GM18502 (cell line): ENCODE results near the gene APAF1.
"Not testable (repeated sequence)": the region's sequence is repeated elsewhere in the genome, so short reads cannot be mapped to it uniquely, and the experiment has no call there.

Source experiments
- ATAC-seq: cut with Tn5 transposase; IDR thresholded peaks from one replicate; pipeline ENCODE4 v1.9.1; 2021; ENCODE audit warnings: mild to moderate bottlenecking; ENCODE audit not compliant: unreplicated experiment, poor library complexity

The APAF1 gene, protein sequence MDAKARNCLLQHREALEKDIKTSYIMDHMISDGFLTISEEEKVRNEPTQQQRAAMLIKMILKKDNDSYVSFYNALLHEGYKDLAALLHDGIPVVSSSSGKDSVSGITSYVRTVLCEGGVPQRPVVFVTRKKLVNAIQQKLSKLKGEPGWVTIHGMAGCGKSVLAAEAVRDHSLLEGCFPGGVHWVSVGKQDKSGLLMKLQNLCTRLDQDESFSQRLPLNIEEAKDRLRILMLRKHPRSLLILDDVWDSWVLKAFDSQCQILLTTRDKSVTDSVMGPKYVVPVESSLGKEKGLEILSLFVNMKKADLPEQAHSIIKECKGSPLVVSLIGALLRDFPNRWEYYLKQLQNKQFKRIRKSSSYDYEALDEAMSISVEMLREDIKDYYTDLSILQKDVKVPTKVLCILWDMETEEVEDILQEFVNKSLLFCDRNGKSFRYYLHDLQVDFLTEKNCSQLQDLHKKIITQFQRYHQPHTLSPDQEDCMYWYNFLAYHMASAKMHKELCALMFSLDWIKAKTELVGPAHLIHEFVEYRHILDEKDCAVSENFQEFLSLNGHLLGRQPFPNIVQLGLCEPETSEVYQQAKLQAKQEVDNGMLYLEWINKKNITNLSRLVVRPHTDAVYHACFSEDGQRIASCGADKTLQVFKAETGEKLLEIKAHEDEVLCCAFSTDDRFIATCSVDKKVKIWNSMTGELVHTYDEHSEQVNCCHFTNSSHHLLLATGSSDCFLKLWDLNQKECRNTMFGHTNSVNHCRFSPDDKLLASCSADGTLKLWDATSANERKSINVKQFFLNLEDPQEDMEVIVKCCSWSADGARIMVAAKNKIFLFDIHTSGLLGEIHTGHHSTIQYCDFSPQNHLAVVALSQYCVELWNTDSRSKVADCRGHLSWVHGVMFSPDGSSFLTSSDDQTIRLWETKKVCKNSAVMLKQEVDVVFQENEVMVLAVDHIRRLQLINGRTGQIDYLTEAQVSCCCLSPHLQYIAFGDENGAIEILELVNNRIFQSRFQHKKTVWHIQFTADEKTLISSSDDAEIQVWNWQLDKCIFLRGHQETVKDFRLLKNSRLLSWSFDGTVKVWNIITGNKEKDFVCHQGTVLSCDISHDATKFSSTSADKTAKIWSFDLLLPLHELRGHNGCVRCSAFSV (N-terminal part only)

DNA sequence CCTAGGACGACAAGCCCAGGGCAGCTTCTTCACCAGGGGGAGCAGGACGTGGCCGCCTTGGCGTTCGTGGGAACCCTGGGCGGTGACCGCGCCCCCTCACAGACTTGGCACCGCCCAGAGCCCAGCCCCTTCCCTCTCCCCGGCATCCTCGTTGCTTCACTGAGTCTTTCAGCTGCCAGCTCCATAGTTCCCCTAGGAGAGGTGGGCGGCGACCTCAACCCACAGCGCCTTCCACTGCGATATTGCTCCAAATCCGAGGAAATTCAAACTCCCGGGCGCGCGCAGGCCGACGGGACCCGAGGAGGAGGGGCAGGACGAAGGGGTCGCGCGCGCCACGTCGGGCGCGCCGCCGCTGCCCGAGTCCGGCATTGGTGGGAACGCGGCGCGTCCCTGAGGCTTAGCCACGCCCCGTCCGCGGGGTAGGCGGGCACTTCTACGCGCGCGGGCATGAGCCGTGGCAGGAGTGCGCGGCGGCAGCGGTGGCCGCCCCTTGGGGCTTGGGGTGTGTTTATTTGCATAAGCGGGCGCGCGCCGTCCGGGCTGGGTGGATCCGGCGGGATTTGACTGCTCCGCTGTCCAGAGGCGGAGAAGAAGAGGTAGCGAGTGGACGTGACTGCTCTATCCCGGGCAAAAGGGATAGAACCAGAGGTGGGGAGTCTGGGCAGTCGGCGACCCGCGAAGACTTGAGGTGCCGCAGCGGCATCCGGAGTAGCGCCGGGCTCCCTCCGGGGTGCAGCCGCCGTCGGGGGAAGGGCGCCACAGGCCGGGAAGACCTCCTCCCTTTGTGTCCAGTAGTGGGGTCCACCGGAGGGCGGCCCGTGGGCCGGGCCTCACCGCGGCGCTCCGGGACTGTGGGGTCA lies at the start of gene APAF1, which contains the start of gene IKBIP:
Gene APAF1 (plus strand): TSS at position 579 of the 860 bp plus-strand sequence. CDS start 3,070 bp downstream, outside the sequence.
Gene IKBIP (minus strand): TSS at position 77 of the 860 bp plus-strand sequence. CDS start 87 bp downstream, outside the sequence.
- ATAC-seq = peak; percentile 87

DNA sequence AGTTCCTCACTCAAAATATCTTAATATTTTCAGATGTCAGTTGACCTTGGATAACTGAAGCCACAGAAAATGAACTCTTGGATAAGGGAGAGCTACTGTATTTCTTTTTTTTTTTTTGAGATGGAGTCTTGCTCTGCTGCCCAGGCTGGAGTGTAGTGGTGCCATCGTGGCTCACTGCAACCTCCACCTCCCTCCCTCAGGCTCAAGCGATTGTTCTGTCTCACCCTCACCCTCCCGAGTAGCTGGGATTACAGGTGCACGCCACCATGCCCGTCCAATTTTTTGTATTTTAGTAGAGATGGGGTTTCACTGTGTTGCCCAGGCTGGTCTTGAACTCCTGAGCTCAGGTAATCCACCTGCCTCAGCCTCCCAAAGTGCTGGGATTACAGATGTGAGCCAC lies 47.8 kb upstream of the APAF1 start:
- ATAC-seq = not testable (repeated sequence)

DNA sequence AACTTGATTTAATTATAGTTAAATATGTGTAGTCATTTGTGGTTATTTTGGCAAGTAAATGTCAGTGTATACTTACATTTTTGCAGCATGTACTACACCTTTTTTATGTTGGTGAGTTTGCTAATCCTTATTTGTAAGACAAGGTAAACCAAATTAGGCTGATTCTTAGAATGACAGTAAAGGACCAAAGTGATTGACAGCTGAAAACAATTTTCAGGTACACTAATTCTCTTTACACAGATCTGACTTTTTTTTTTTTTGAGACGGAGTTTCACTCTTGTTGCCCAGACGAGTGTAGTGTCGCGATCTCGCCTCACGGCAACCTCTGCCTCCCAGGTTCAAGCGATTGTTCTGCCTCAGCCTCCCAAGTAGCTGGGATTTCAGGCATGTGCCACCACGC lies 43.2 kb upstream of the APAF1 start:
- ATAC-seq = no peak

DNA sequence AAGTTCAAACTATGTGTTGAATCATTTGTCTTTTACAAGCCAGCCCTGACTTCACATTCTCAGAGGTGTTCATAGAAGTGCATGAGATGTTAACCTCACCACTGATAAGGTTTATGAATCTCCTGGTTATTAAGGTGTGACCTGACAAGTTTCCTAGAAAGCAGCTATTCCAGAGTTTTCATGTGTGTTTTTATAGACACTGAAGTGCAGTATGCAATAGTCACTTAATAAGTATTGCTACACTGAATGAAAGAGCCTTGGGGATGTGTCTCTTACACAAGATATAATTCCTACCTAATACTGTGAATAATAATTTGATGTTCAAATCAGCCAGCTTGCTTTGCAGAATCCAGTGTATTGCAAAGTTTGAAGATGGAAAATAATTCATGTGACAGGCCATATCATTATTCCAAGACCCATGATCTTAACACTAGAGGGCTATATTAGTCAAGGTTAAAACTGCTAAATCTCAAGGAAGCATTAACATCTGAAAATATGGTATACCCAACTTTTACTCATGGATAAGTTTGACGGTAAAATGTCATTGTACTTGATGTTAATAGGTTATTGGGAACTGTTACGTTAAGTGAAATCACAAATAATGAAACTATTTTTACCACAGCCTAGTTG lies 38.6 kb upstream of the APAF1 start:
- no peak for ATAC-seq

DNA sequence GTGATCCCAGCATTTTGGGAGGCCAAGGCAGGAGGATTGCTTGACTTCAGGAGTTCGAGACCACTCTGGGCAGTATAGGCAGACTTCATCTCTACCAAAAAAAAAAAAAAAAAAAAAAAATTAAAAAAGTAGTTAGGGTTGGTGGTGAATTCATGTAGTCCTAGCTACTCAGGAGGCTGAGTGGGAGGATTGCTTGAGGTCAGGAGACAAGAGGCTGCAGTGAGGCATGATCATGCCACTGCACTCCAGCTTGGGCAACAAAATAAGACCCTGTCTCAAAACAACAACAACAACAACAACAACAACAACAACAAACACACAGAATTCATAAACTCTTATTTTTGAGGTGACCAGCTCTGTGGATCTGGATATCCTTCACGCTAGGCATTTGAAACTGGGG lies 34.5 kb upstream of the APAF1 start:
- ATAC-seq = no peak

DNA sequence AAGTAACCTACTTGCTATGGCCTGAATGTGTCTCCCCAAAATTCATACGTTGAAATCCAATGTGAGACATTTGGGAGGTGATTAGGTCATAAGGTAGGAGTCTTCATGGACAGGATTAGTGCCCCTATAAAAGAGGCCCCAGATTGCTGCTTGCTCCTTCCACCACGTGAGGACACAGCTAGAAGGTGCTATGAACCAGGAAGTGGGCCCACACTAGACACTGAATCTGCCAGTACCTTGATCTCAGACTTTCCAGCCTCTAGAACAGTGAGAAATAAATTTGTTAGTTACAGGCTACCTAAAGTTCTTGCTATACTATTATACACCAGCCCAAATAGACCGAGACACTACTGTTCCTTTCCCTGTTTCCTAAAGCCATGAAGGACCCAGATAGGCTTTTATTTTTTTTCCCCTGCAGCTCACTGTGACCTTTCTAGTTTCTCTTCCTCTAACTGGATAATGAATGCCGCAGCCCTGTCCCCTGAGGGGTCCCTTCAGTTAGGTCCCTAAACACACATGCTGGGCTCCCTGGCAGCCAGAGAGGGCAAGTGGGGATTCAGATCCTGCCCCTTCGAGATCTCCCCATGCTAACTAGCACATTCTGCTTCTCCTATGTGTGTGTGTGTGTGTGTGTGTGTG lies 32.3 kb upstream of the APAF1 start:
- ATAC-seq = peak; percentile 94

DNA sequence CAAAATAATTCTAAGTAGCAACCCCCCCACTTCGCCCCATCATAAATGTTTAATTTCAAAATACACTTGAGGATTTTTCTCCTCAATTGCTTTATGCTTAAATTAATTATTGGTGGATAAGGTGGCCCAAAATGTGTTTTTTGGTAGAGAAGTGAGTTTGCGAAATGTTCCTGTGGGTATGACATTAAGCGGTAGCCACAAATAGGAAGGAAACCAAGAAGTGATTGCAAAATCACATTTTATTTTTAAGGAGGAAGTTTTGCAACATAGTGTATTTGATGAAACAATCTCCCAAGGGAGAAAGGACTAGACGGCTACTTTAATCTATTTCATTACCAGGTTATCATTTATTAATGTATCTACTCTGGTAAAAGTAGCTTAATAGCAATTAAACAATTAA lies 26.1 kb upstream of the APAF1 start:
- no peak for ATAC-seq

DNA sequence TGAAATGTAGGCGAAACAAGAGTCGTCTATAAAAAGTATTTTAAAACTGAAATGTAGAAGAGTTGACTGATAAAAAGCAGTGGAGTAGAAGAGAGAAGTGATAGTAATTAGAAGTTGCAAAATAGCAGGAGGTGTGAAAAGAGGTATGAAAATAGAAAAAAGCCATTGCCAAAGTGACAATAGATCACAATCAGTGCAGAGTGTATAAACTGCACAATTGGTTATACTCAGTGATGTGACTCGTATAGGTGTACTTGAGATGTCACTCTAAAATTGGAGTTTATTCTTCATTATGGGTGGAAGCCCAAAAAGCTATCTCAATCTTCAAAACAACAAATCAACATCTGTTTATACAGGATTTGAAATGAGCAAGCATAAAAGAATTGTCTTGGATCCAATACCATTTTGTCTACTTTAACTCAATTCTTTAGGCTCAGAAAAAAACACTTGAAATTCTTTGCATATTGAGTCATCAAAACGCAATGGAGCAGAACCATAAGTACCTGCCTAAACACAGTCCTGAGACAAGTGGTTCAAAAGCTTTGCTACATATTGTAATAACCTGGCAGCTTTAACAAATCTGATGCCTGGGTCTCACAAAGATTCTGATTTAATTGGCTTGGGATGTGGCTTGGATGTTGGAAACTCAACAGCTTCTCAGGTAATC lies 9.3 kb upstream of the APAF1 start:
- ATAC-seq = peak; percentile 92

DNA sequence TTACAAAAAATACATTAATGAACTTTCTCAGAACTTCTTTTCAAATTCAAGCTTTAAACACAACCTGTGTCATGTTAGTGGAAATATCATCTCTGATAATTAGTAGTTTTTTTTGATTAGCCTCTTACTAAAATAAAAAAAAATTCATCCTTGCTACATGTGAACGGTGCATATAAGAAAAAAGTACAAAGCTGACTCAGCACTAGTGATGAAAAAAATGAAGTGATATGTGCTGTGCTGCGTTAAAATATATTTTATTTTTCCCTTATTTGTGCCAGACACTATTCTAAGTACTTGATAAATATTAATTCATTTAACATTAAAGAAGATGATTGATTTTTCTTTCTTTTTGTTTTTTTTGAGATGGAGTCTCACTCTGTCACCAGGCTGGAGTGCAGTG lies 8.0 kb upstream of the APAF1 start:
- no peak for ATAC-seq

DNA sequence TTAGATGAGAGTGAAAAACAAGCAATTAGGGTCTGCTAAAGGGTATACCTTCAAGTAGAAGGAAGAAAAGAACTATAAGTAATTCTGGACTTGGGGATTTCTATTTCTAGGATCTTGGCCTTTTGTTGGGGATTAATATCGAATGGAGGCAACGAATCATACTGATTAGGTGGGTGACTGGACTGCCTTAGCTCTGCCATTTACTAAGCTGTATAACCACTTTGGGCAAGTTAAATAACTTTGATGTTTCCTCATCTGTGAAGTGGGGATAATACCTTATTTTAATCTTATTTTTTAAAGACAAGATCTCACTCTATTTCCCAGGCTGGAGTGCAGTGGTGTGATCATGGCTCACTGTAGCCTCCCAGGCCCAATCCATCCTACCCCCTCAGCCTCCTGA lies 7.1 kb upstream of the APAF1 start:
- ATAC-seq = no peak

DNA sequence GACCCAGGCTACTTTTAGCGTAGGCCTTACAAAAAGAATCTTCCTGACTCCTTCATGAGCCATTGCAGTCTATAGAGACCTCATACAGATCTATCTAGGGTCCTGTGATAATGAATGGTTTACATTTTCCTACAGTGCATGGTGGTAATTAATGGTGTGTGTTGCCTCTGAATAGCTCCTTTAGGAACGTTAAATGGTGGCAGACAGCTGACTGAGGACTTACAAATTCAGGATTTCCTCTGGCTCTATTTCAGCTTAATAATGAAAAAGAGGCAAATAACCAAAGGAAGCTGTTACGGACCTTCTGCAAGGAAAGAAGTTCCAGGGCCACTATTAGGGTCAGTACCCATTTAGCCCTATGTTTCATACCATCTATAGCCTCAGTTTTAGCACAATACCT lies 5.6 kb upstream of the APAF1 start:
- no peak for ATAC-seq

DNA sequence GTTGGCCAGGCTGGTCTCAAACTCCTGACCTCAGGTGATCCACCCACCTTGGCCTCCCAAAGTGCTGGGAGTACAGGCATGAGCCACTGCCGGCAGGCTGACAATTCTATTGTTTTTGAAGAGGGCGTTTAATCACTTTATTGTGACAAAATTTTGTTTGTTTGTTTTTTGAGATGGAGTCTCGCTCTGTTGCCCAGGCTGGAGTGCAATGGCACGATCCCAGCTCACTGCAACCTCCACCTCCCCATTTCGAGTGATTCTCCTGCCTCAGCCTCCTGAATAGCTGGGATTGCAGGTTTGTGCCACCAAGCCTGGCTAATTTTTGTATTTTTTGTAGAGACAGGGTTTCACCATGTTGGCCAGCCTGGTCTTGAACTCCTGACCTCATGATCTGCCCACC lies 2.3 kb upstream of the APAF1 start:
- ATAC-seq = not testable (repeated sequence)

DNA sequence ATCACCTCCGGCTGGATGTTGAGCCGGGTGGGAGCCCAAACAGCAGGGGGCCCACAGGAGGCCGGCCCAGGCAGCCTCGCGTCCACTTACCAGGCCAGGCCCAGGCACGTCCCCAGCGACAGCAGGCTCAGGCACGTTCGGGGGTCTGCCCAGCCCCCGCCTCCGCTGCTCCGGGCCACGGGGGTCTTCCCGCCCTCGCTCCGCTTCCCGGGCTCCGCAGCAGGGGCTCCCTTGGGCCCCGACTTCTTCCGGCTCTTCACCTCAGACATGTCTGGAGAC lies 718 bp upstream of the APAF1 start:
- ATAC-seq = peak; percentile 27

DNA sequence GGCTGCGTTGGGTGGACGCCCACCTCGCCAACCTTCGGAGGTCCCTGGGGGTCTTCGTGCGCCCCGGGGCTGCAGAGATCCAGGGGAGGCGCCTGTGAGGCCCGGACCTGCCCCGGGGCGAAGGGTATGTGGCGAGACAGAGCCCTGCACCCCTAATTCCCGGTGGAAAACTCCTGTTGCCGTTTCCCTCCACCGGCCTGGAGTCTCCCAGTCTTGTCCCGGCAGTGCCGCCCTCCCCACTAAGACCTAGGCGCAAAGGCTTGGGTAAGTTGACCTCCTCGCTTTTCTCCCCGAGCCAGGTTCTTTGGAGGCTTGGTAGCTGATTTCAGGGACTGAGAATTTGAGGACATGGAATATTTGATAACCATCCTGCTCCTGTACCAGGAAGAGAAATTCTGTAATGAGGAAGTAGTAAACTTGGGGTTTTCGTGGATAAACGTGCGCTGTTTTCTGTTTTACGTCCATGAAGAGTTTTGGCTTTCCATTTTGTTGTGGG lies 530 bp downstream of the APAF1 start:
- peak; percentile 10 for ATAC-seq

DNA sequence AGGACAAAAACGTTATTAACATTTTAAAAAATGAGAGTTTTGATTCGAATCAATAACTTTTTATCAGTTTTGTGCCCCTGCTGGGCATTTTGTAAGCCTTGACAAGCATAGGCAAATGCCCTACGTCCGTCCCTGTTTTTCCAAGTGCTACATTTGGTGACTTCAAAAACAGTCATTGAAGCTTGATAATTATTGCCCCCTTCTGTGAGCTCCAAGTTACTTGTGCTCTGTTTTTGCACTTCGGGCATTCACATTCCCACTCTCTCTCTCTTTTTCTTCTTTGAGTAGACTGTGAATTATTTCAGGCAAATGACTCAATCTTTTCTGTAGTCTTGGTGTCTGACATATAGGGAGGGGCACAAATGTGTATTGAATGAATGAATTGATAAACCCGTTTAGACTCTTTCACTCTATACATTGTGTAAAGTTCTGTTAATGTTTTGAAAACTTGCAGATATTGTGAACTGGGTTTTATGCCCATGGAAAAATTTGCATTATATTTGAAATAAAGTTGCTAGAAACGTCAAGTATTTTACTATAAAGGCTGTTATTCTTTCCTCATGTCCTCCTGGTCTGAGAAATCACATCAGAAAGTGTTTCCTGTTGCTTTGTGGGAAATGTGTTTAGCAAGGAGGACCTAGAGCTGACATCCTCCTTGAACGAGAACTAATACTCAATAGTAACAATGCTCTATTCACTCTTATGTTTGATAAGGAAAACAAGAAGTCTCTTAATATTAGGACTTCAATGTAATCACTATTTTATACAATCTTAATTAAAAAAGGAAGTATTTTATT lies 1.4 kb downstream of the APAF1 start:
- ATAC-seq = no peak

DNA sequence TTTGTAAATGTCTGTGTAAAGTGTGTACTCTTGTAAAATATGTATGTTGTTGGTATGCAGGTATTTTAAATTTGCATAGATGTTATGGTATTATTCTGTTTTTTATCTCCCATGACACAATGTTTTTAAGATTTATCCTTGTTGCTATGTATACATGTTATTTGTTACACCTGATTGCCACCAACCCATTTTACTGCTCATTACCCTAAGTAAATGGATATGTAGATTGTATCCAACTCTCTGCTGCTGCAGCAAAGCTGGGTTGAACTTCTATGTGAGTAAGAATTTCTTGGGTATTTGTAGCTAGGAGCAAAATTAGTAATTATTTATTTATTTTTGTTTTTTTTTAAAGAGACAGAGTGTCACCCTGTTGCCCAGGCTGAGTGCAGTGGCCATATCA lies 6.2 kb downstream of the APAF1 start:
- no peak for ATAC-seq

DNA sequence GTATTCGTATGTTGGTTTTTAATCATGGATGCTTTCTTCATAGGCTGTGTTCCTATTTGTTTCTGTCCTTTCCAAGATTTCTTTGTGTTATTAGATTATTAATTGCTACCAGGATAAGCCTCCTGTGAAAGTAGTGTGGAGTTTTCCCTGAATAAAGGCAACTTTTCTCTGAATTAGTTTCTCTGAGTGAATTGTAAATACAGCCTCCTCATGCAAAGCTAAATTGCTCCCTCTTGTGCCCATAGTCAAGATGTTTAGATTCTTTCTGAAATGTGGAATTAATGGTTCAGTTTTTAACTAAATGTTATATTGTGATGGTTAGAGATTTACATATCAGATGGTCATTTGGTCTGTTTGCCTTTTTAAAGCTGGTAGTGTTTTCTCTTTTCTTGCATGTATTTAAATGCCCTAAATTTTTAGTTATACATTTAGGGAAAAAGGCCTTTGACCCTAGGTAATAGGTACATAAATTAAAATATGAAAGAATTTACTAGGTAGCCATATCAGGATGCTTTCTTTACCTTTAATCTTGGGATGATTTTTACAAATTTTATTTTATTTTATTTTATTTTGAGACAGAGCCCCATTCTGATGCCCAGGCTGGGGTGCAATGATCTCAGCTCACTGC lies 8.9 kb downstream of the APAF1 start:
- no peak for ATAC-seq
